HepG2 (cell line): ENCODE data around the gene PSMC5. TPM values are rescaled to one million over a fixed set of nuclear protein-coding genes. Genes with fewer than 3 reads are reported as not detected.

Source experiments
- CEBPZ ChIP-seq: IDR thresholded peaks from 2 replicates; pipeline ENCODE4 v1.6.1; 2012; ENCODE audit warnings: low read length, improper control_type of control experiment
- ELK4 ChIP-seq: sonication (generic); formaldehyde crosslinking; IDR thresholded peaks from 2 replicates; pipeline ENCODE4 v1.9.0; 2021; ENCODE audit warnings: missing genetic modification reagents, borderline replicate concordance
- ERF ChIP-seq: IDR thresholded peaks from 2 replicates; pipeline ENCODE4 v1.6.1; 2018; ENCODE audit warnings: missing biosample characterization, missing genetic modification reagents
- FOXP1 ChIP-seq, 2 experiments: fragments of 450-650 bp in 1 of 2; IDR thresholded peaks; 2 replicates each; pipeline ENCODE4 v1.6.1; 2017 to 2018; ENCODE audit warnings: antibody characterized with exemption in 1 of 2
- HNF4A ChIP-seq: sonication (generic); formaldehyde crosslinking; IDR thresholded peaks from 2 replicates; pipeline ENCODE4 v1.4.0; 2020; ENCODE audit warnings: missing genetic modification reagents
- MBD4 ChIP-seq: IDR thresholded peaks from 2 replicates; pipeline ENCODE4 v1.6.1; 2012; ENCODE audit warnings: low read length, inconsistent platforms, borderline replicate concordance
- MIER3 ChIP-seq: IDR thresholded peaks from 2 replicates; pipeline ENCODE4 v1.6.1; 2016; ENCODE audit warnings: missing compliant biosample characterization, borderline replicate concordance
- MXD4 ChIP-seq: IDR thresholded peaks from 2 replicates; pipeline ENCODE4 v1.6.1; 2016; ENCODE audit warnings: mild to moderate bottlenecking, missing biosample characterization, missing genetic modification reagents
- NCOA5 ChIP-seq: sonication (generic); formaldehyde crosslinking; IDR thresholded peaks from 2 replicates; pipeline ENCODE4 v1.4.0; 2020; ENCODE audit warnings: missing genetic modification reagents
- PAXIP1 ChIP-seq: sonication (generic); formaldehyde crosslinking; conservative IDR thresholded peaks from 2 replicates; pipeline ENCODE4 v1.4.0; 2020; ENCODE audit warnings: mild to moderate bottlenecking, missing genetic modification reagents, moderate library complexity
- SMAD3 ChIP-seq: sonication (generic); formaldehyde crosslinking; IDR thresholded peaks from 2 replicates; pipeline ENCODE4 v1.4.0; 2020; ENCODE audit warnings: missing genetic modification reagents
- SOX6 ChIP-seq, 2 experiments: fragments of 450-650 bp in 1 of 2; sonication (generic) in 1 of 2; formaldehyde crosslinking in 1 of 2; IDR thresholded peaks; 2 replicates each; pipeline versions ENCODE4 v1.4.0 to v1.6.1; 2017 to 2020; ENCODE audit warnings: antibody characterized with exemption in 1 of 2, mild to moderate bottlenecking in 1 of 2, missing genetic modification reagents in 1 of 2
- SP1 ChIP-seq, 2 experiments: fragments of 450-650 bp in 1 of 2; sonication (generic) in 1 of 2; formaldehyde crosslinking in 1 of 2; IDR thresholded peaks; 2 replicates each; pipeline versions ENCODE4 v1.4.0 to v1.6.1; 2016 to 2020; ENCODE audit warnings: missing genetic modification reagents in 1 of 2
- ZBTB37 ChIP-seq: sonication (generic); formaldehyde crosslinking; IDR thresholded peaks from 2 replicates; pipeline ENCODE4 v1.4.0; 2020; ENCODE audit warnings: mild to moderate bottlenecking, missing genetic modification reagents
- ZFP1 ChIP-seq: IDR thresholded peaks from 2 replicates; pipeline ENCODE4 v1.6.1; 2016
- ZGPAT ChIP-seq: IDR thresholded peaks from 2 replicates; pipeline ENCODE4 v1.6.1; 2016; ENCODE audit warnings: mild to moderate bottlenecking
- ZMYM2 ChIP-seq: sonication (generic); formaldehyde crosslinking; IDR thresholded peaks from 2 replicates; pipeline ENCODE4 v1.8.0; 2022; ENCODE audit warnings: mild to moderate bottlenecking, missing genetic modification reagents
- ZNF143 ChIP-seq: sonication (generic); formaldehyde crosslinking; IDR thresholded peaks from 2 replicates; pipeline ENCODE4 v1.4.0; 2020; ENCODE audit warnings: missing genetic modification reagents
- ZNF225 ChIP-seq: sonication (generic); formaldehyde crosslinking; IDR thresholded peaks from 2 replicates; pipeline ENCODE4 v1.4.0; 2020; ENCODE audit warnings: mild to moderate bottlenecking, missing genetic modification reagents
- ZNF75D ChIP-seq: sonication (generic); formaldehyde crosslinking; IDR thresholded peaks from 2 replicates; pipeline ENCODE4 v1.8.1; 2023; ENCODE audit warnings: missing genetic modification reagents, mild to moderate bottlenecking, borderline replicate concordance
- polyA plus RNA-seq, 8 experiments: library from polyadenylated mRNA; depleted of rRNA in 3 of 8; stranded (reverse) in 7 of 8; unstranded in 1 of 8; fragments of >200 nt; fragmentation: Illumina TruSeq in 4 of 8; extraction: Trizol in 4 of 8; gene quantifications; 2 replicates each; pipeline versions ENCODE4 v1.2.1 to v1.2.3, GENCODE V29; 2011 to 2016; ENCODE audit warnings: low read depth in 4 of 8, missing spikeins in 1 of 8, mixed read lengths in 1 of 8; ENCODE audit not compliant: insufficient read depth in 1 of 8
- total RNA-seq, 5 experiments: library from RNA; depleted of rRNA; stranded (reverse); fragments of >200 nt; fragmentation: Illumina TruSeq; extraction: Trizol; gene quantifications; 2 replicates each; pipeline ENCODE4 v1.2.3, GENCODE V29; 2016; ENCODE audit warnings: low read depth in 1 of 5

PSMC5 gene
- total and polyA plus RNA-seq, 2 of the 13 experiments (the other 11 are each of a cell fraction or from before 2014, with no cell fraction given) = 35.3 to 128 TPM

- TF ChIP-seq SOX6 (IDR thresholded peaks at IDR 0.05) (no peak), SOX6 (CRISPR knock-in tag; IDR thresholded peaks at IDR 0.05) (peak; percentile 33; the same call in 1 of the 2 replicates), PAXIP1 (peak; percentile 62; the same call in 1 of the 2 replicates), ZNF75D (CRISPR knock-in tag) (no peak), ZNF143 (no peak), MBD4 (no peak), ERF (0 out of 2 replicates have a peak, but pooled peaks have one; percentile 5), ZGPAT (0 out of 2 replicates have a peak, but pooled peaks have one; percentile 34), NCOA5 (CRISPR knock-in tag) (no peak), SP1 (IDR thresholded peaks at IDR 0.05) (no peak), SP1 (CRISPR knock-in tag; IDR thresholded peaks at IDR 0.05) (no peak), MIER3 (CRISPR knock-in tag) (peak; percentile 35; the same call in 1 of the 2 replicates), ZNF225 (no peak), ZBTB37 (CRISPR knock-in tag) (no peak), ELK4 (CRISPR knock-in tag) (no peak), FOXP1 (IDR thresholded peaks at IDR 0.05) (no peak), FOXP1 (CRISPR knock-in tag; IDR thresholded peaks at IDR 0.05) (peak; percentile 43; the same call in 1 of the 2 replicates), SMAD3 (CRISPR knock-in tag) (no peak), CEBPZ (no peak), ZMYM2 (CRISPR knock-in tag) (no peak), MXD4 (CRISPR knock-in tag) (no peak), HNF4A (CRISPR knock-in tag) (peak; percentile 71), ZFP1 (CRISPR knock-in tag) (0 out of 2 replicates have a peak, but pooled peaks have one; percentile 50)
Measured at GRCh38 chr17:63786117-63786516, 41.1 kb upstream of the PSMC5 start (continued).
